Measurements from ENCODE around the gene C8B. TPM values are rescaled to one million over a fixed set of nuclear protein-coding genes. Genes with fewer than 3 reads are reported as not detected.

Gene C8B
- total RNA-seq, 1 experiment from 2014 or later: not detected

- WGBS (ENCODE audit: extremely low coverage, insufficient read length, low lambda C conversion rate): no CpG with 5 or more reads among the region's 4 CpGs
- Histone ChIP-seq H2BK20ac (ENCODE audit: low read depth, low read length, poor library complexity, severe bottlenecking) (no peak overlapping the region), H3K27ac (ENCODE audit: insufficient read length, low read depth, low read length) (no peak overlapping the region), H3K18ac (ENCODE audit: insufficient read length, low read depth, low read length) (no peak overlapping the region), H3K4me2 (ENCODE audit: insufficient read depth, insufficient read length, low read length) (no peak overlapping the region), H2AFZ (ENCODE audit: low read length) (no peak overlapping the region), H3K23ac (ENCODE audit: insufficient read length, low read depth, low read length) (no peak overlapping the region), H4K20me1 (ENCODE audit: control insufficient read depth, insufficient read depth, insufficient read length) (no peaks in the 10 kb centered on the region), H2AK5ac (ENCODE audit: insufficient read length, low read length) (no peak overlapping the region), H3K56ac (ENCODE audit: insufficient read length, low read depth, low read length) (no peak overlapping the region), H3T11ph (ENCODE audit: low read length) (no peak overlapping the region), H3K14ac (ENCODE audit: insufficient read depth, low read length) (no peak overlapping the region), H3K79me2 (ENCODE audit: insufficient read depth, low read length) (no peaks in the 10 kb centered on the region), H4K5ac (ENCODE audit: insufficient read length, low read depth, low read length) (no peak overlapping the region), H4K91ac (ENCODE audit: insufficient read length, low read depth, low read length) (no peak overlapping the region), H2BK120ac (ENCODE audit: low read depth, low read length, poor library complexity, severe bottlenecking) (no peak overlapping the region), H3K9me3 (ENCODE audit: control insufficient read depth, low read depth, low read length) (no peaks in the 10 kb centered on the region), H2BK12ac (ENCODE audit: insufficient read length, low read depth, low read length) (no peak overlapping the region), H3K27me3 (ENCODE audit: insufficient read depth, low read length) (no peaks in the 10 kb centered on the region; the same call in 1 of the 2 replicates), H4K8ac (replicated peaks; ENCODE audit: insufficient read length, low read depth, low read length) (no peak overlapping the region), H3K23me2 (ENCODE audit: insufficient read length, low read depth, low read length, poor library complexity, severe bottlenecking) (no peaks in the 10 kb centered on the region), H2BK5ac (ENCODE audit: insufficient read length, low read length) (no peak overlapping the region), H3K9ac (ENCODE audit: extremely low read depth, insufficient read length, low read length) (no peak overlapping the region), H3K4ac (ENCODE audit: low read depth, low read length) (no peak overlapping the region), H3K4me1 (ENCODE audit: insufficient read depth, low read length) (no peaks in the 10 kb centered on the region), H3K79me1 (ENCODE audit: insufficient read depth, low read depth, low read length, poor library complexity, severe bottlenecking) (no peaks in the 10 kb centered on the region), H2BK15ac (ENCODE audit: low read depth, low read length) (no peak overlapping the region)
- TF ChIP-seq, protein P1, sequence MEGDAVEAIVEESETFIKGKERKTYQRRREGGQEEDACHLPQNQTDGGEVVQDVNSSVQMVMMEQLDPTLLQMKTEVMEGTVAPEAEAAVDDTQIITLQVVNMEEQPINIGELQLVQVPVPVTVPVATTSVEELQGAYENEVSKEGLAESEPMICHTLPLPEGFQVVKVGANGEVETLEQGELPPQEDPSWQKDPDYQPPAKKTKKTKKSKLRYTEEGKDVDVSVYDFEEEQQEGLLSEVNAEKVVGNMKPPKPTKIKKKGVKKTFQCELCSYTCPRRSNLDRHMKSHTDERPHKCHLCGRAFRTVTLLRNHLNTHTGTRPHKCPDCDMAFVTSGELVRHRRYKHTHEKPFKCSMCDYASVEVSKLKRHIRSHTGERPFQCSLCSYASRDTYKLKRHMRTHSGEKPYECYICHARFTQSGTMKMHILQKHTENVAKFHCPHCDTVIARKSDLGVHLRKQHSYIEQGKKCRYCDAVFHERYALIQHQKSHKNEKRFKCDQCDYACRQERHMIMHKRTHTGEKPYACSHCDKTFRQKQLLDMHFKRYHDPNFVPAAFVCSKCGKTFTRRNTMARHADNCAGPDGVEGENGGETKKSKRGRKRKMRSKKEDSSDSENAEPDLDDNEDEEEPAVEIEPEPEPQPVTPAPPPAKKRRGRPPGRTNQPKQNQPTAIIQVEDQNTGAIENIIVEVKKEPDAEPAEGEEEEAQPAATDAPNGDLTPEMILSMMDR (conservative IDR thresholded peaks at IDR 0.05): no peak
- peaks cover 24 to 29% of the 10 kb centered on the region in 2 experiments for H3K4me1 Mint-ChIP-seq
- H3K36me3 Mint-ChIP-seq (ENCODE audit: insufficient read depth in 1 of 3, low read depth in 3 of 3): no peaks in the 10 kb centered on the region
- no peaks in the 10 kb centered on the region; a peak in 1 of 5 replicates for H3K9me3 Mint-ChIP-seq
- H3K27me3 Mint-ChIP-seq (ENCODE audit: low read depth): no peaks in the 10 kb centered on the region
- no peak for DNase-seq
- H3K27ac Mint-ChIP-seq: no peak overlapping the region
- H3K4me3 Mint-ChIP-seq: no peak overlapping the region
These were observed 43.7 kb downstream of the C8B start for GRCh38 chr1:56922070-56922469.

Data from H9 (cell line).